OCI-LY7 (cell line): ENCODE results near the gene HIPK3.

Source experiments
- EZH2phosphoT487 ChIP-seq: fragments of 200-600 bp; sonication (generic); IDR thresholded peaks from 2 replicates; pipeline ENCODE4 v1.6.1; 2018; ENCODE audit warnings: low read depth, borderline replicate concordance, mild to moderate bottlenecking, mixed run types, antibody characterized with exemption, low read length, moderate library complexity, mixed read lengths
- TF ChIP-seq, protein P1 (sequence below): fragments of 200-600 bp; sonication (generic); conservative IDR thresholded peaks from 2 replicates; pipeline ENCODE4 v1.5.1; 2014; ENCODE audit warnings: mild to moderate bottlenecking, antibody characterized with exemption, low read length, moderate library complexity, mixed read lengths

DNA sequence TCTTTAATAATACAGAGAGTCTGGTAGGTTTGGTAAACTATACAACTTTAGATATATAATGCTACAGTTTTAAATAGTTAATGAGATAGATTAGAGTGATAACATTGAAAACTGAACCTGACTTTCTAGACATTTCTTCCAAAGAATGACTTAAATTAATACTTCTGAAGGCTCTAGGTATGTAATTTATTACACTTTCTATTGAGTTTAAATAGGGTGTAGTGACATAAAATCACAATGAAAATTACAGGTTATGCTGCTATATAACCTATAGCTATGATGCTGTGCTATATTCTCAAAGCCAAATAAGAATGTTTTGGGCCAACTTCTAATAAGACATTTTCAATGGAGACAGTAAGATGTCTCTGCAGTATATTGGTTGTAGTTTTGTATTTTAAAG lies 7.7 kb downstream of the HIPK3 start:
- TF ChIP-seq, protein P1, sequence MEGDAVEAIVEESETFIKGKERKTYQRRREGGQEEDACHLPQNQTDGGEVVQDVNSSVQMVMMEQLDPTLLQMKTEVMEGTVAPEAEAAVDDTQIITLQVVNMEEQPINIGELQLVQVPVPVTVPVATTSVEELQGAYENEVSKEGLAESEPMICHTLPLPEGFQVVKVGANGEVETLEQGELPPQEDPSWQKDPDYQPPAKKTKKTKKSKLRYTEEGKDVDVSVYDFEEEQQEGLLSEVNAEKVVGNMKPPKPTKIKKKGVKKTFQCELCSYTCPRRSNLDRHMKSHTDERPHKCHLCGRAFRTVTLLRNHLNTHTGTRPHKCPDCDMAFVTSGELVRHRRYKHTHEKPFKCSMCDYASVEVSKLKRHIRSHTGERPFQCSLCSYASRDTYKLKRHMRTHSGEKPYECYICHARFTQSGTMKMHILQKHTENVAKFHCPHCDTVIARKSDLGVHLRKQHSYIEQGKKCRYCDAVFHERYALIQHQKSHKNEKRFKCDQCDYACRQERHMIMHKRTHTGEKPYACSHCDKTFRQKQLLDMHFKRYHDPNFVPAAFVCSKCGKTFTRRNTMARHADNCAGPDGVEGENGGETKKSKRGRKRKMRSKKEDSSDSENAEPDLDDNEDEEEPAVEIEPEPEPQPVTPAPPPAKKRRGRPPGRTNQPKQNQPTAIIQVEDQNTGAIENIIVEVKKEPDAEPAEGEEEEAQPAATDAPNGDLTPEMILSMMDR: no peak
- no peak for TF ChIP-seq EZH2phosphoT487
